HepG2 (cell line): ENCODE results near the gene RFC2. TPM values are rescaled to one million over a fixed set of nuclear protein-coding genes. Genes with fewer than 3 reads are reported as not detected.

ENCODE experiments used
- GPBP1L1 ChIP-seq: sonication (generic); formaldehyde crosslinking; IDR thresholded peaks from 2 replicates; pipeline ENCODE4 v1.5.0; 2020; ENCODE audit warnings: mild to moderate bottlenecking, missing genetic modification reagents
- HES4 ChIP-seq: sonication (generic); formaldehyde crosslinking; IDR thresholded peaks from 2 replicates; pipeline ENCODE4 v1.9.0; 2021; ENCODE audit warnings: mild to moderate bottlenecking, missing genetic modification reagents, borderline replicate concordance
- IKZF4 ChIP-seq: sonication (generic); formaldehyde crosslinking; IDR thresholded peaks from 2 replicates; pipeline ENCODE4 v1.5.1; 2020; ENCODE audit warnings: borderline replicate concordance, mild to moderate bottlenecking, low read depth, missing genetic modification reagents; ENCODE audit errors: not compliant biosample characterization
- MTA1 ChIP-seq: sonication (generic); formaldehyde crosslinking; IDR thresholded peaks from 2 replicates; pipeline ENCODE4 v1.4.0; 2020; ENCODE audit warnings: missing genetic modification reagents, mild to moderate bottlenecking, borderline replicate concordance
- PHF21A ChIP-seq: sonication (generic); formaldehyde crosslinking; IDR thresholded peaks from 2 replicates; pipeline ENCODE4 v1.5.0; 2020; ENCODE audit warnings: mild to moderate bottlenecking, missing genetic modification reagents
- RBAK ChIP-seq: sonication (generic); formaldehyde crosslinking; IDR thresholded peaks from 2 replicates; pipeline ENCODE4 v1.5.1; 2020; ENCODE audit warnings: mild to moderate bottlenecking, missing genetic modification reagents
- ZBTB14 ChIP-seq: sonication (generic); formaldehyde crosslinking; IDR thresholded peaks from 2 replicates; pipeline ENCODE4 v1.4.0; 2020; ENCODE audit warnings: missing genetic modification reagents
- ZBTB43 ChIP-seq: sonication (generic); formaldehyde crosslinking; conservative IDR thresholded peaks from 2 replicates; pipeline ENCODE4 v1.4.0; 2020; ENCODE audit warnings: missing genetic modification reagents
- ZFP36L1 ChIP-seq: sonication (generic); formaldehyde crosslinking; IDR thresholded peaks from 2 replicates; pipeline ENCODE4 v1.8.0; 2022; ENCODE audit warnings: mild to moderate bottlenecking, missing genetic modification reagents, moderate library complexity
- ZMYM3 ChIP-seq: sonication (generic); formaldehyde crosslinking; IDR thresholded peaks from 2 replicates; pipeline ENCODE4 v1.5.1; 2020; ENCODE audit warnings: mild to moderate bottlenecking, missing genetic modification reagents
- ZNF224 ChIP-seq: sonication (generic); formaldehyde crosslinking; IDR thresholded peaks from 2 replicates; pipeline ENCODE4 v1.5.0; 2020; ENCODE audit warnings: mild to moderate bottlenecking, missing genetic modification reagents
- ZNF530 ChIP-seq: sonication (generic); formaldehyde crosslinking; IDR thresholded peaks from 2 replicates; pipeline ENCODE4 v1.5.0; 2020; ENCODE audit warnings: low read depth, mild to moderate bottlenecking, missing genetic modification reagents
- ZNF556 ChIP-seq: sonication (generic); formaldehyde crosslinking; IDR thresholded peaks from 2 replicates; pipeline ENCODE4 v1.4.0; 2020; ENCODE audit warnings: mild to moderate bottlenecking, missing genetic modification reagents, borderline replicate concordance
- ZNF670 ChIP-seq: sonication (generic); formaldehyde crosslinking; IDR thresholded peaks from 2 replicates; pipeline ENCODE4 v1.8.0; 2022; ENCODE audit warnings: mild to moderate bottlenecking, missing genetic modification reagents, borderline replicate concordance
- polyA plus RNA-seq, 8 experiments: library from polyadenylated mRNA; depleted of rRNA in 3 of 8; stranded (reverse) in 7 of 8; unstranded in 1 of 8; fragments of >200 nt; fragmentation: Illumina TruSeq in 4 of 8; extraction: Trizol in 4 of 8; gene quantifications; 2 replicates each; pipeline versions ENCODE4 v1.2.1 to v1.2.3, GENCODE V29; 2011 to 2016; ENCODE audit warnings: low read depth in 4 of 8, missing spikeins in 1 of 8, mixed read lengths in 1 of 8; ENCODE audit not compliant: insufficient read depth in 1 of 8
- total RNA-seq, 5 experiments: library from RNA; depleted of rRNA; stranded (reverse); fragments of >200 nt; fragmentation: Illumina TruSeq; extraction: Trizol; gene quantifications; 2 replicates each; pipeline ENCODE4 v1.2.3, GENCODE V29; 2016; ENCODE audit warnings: low read depth in 1 of 5
- TF ChIP-seq, protein P1 (sequence below): sonication (generic); formaldehyde crosslinking; IDR thresholded peaks from 2 replicates; pipeline ENCODE4 v1.8.0; 2022; ENCODE audit warnings: mild to moderate bottlenecking, missing genetic modification reagents, borderline replicate concordance
- TF ChIP-seq, protein P2 (sequence below): IDR thresholded peaks from 2 replicates; pipeline ENCODE4 v1.6.1; 2016; ENCODE audit warnings: low read depth, missing genetic modification reagents, missing compliant biosample characterization

RFC2 gene
- total and polyA plus RNA-seq, 2 of the 13 experiments (the other 11 are each of a cell fraction or from before 2014, with no cell fraction given) = 14.6 to 43.5 TPM

- peak; percentile 63; the same call in 1 of the 2 replicates for TF ChIP-seq ZBTB43 (CRISPR knock-in tag)
- peak; percentile 63; the same call in 1 of the 2 replicates for TF ChIP-seq MTA1
- peak; percentile 68; the same call in 1 of the 2 replicates for TF ChIP-seq HES4
- no peak for TF ChIP-seq GPBP1L1
- no peak for TF ChIP-seq IKZF4 (CRISPR knock-in tag)
- peak; percentile 75 for TF ChIP-seq ZMYM3 (CRISPR knock-in tag)
- 0 out of 2 replicates have a peak, but pooled peaks have one; percentile 65 for TF ChIP-seq ZNF670 (CRISPR knock-in tag)
- 0 out of 2 replicates have a peak, but pooled peaks have one; percentile 66 for TF ChIP-seq ZNF224 (CRISPR knock-in tag)
- no peak for TF ChIP-seq ZNF530 (CRISPR knock-in tag)
- peak; percentile 77; the same call in 1 of the 2 replicates for TF ChIP-seq ZNF556 (CRISPR knock-in tag)
- TF ChIP-seq PHF21A = peak; percentile 32
- TF ChIP-seq RBAK = no peak
- TF ChIP-seq, protein P1, sequence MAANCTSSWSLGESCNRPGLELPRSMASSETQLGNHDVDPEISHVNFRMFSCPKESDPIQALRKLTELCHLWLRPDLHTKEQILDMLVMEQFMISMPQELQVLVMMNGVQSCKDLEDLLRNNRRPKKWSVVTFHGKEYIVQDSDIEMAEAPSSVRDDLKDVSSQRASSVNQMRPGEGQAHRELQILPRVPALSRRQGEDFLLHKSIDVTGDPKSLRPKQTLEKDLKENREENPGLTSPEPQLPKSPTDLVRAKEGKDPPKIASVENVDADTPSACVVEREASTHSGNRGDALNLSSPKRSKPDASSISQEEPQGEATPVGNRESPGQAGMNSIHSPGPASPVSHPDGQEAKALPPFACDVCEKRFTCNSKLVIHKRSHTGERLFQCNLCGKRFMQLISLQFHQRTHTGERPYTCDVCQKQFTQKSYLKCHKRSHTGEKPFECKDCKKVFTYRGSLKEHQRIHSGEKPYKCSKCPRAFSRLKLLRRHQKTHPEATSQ = peak; percentile 41; the same call in 1 of the 2 replicates
- peak; percentile 96 for TF ChIP-seq ZBTB14 (CRISPR knock-in tag)
- TF ChIP-seq, protein P2, sequence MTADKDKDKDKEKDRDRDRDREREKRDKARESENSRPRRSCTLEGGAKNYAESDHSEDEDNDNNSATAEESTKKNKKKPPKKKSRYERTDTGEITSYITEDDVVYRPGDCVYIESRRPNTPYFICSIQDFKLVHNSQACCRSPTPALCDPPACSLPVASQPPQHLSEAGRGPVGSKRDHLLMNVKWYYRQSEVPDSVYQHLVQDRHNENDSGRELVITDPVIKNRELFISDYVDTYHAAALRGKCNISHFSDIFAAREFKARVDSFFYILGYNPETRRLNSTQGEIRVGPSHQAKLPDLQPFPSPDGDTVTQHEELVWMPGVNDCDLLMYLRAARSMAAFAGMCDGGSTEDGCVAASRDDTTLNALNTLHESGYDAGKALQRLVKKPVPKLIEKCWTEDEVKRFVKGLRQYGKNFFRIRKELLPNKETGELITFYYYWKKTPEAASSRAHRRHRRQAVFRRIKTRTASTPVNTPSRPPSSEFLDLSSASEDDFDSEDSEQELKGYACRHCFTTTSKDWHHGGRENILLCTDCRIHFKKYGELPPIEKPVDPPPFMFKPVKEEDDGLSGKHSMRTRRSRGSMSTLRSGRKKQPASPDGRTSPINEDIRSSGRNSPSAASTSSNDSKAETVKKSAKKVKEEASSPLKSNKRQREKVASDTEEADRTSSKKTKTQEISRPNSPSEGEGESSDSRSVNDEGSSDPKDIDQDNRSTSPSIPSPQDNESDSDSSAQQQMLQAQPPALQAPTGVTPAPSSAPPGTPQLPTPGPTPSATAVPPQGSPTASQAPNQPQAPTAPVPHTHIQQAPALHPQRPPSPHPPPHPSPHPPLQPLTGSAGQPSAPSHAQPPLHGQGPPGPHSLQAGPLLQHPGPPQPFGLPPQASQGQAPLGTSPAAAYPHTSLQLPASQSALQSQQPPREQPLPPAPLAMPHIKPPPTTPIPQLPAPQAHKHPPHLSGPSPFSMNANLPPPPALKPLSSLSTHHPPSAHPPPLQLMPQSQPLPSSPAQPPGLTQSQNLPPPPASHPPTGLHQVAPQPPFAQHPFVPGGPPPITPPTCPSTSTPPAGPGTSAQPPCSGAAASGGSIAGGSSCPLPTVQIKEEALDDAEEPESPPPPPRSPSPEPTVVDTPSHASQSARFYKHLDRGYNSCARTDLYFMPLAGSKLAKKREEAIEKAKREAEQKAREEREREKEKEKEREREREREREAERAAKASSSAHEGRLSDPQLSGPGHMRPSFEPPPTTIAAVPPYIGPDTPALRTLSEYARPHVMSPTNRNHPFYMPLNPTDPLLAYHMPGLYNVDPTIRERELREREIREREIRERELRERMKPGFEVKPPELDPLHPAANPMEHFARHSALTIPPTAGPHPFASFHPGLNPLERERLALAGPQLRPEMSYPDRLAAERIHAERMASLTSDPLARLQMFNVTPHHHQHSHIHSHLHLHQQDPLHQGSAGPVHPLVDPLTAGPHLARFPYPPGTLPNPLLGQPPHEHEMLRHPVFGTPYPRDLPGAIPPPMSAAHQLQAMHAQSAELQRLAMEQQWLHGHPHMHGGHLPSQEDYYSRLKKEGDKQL (CRISPR knock-in tag) = no peak
- TF ChIP-seq ZFP36L1 = peak; percentile 48; the same call in 1 of the 2 replicates
Observed at GRCh38 chr7:74254129-74254857, at the start of gene RFC2 (continued).
